GM19397 (cell line): ENCODE data around the gene MGAT3.
"Not testable (repeated sequence)": the region's sequence is repeated elsewhere in the genome, so short reads cannot be mapped to it uniquely, and the experiment has no call there.

Experiments used
- ATAC-seq: cut with Tn5 transposase; IDR thresholded peaks from one replicate; pipeline ENCODE4 v1.9.1; 2021; ENCODE audit warnings: mild to moderate bottlenecking, moderate library complexity; ENCODE audit not compliant: unreplicated experiment

MGAT3 gene

DNA sequence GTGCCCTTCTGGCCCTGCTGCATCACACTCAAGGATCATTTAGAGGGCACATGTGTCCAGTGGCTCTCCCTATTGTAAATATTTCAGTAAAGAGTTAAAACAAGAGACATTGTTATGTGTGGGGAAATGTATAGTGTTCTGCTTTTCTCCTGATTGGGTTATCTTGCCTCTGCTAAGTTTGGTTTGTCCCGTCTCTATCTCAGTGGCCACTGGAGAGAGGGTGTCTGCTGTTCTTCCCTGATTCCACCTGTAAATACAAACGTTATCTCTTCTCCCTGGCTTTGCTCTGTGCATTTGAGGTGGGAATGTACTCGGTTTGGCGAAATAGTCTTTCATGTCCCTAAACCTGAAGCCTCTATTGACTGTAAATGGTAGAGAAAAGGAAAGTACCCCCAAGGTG, 51.6 kb downstream of the MGAT3 start:
- ATAC-seq = no peak

DNA sequence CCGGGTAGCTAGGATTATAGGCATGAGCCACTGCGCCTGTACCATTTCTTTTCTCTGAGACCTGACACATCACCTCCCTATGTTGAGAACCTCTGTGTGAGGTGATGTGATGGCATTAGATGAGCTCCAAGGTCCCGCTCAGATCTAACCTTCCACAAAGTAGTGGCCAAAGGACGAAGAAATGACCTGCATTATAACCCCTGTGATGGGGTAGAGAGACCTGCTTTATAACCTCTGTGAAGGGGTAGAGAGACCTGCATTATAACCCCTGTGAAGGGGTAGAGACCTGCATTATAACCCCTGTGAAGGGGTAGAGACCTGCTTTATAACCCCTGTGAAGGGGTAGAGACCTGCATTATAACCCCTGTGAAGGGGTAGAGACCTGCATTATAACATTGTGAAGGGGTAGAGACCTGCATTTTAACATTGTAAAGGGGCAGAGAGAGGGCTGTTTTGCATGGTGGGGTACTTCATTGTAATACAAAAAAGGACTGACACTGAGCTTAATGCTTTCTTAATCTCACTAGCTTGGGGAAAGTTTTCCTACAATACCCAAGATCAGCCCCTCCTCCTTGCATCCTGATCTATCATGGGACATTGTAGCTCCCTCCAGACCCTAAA, 53.8 kb downstream of the MGAT3 start:
- no peak for ATAC-seq

DNA sequence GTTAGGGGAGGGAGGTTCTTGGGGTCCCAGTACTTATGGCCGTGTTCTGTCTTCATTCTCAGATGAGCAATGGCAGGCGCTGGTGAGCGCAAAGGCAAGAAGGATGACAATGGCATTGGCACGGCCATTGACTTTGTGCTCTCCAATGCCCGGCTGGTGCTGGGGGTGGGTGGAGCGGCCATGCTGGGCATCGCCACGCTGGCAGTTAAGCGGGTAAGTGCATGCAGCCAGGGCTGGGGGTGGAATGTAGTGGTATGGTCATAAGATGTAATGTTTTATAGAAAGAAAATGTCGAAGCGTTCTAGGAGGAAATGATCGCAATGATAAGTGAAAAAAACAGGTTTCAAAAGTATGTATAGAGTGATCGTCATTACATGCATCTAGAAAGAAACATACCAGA, 54.4 kb downstream of the MGAT3 start:
- no peak for ATAC-seq

DNA sequence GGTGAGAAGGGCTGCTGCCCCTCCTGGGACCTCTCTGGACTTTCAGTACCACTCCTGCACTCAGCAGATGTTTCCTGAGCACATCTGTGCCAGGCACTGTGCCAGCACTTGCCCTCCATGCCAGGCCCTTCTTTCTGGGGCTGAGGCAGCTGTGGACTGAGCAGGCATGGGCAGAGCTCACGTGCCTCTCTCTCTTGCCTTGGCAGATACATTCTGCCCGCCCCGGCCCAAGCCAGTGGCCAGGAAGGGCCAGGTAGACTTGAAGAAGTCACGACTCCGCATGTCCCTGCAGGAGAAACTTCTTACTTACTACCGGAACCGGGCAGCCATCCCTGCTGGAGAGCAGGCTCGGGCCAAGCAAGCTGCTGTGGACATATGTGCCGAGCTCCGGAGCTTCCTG, 55.2 kb downstream of the MGAT3 start:
- ATAC-seq = no peak

DNA sequence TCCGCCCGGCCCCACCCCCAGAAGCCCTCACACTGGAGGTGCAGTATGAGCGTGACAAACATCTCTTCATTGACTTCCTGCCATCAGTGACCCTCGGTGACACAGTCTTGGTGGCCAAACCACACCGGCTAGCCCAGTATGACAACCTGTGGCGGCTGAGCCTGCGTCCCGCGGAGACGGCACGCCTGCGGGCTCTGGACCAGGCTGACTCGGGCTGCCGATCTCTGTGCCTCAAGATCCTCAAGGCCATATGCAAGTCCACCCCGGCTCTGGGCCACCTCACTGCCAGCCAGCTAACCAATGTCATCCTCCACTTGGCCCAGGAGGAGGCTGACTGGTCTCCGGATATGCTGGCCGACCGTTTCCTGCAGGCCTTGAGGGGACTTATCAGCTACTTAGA, 57.0 kb downstream of the MGAT3 start:
- no peak for ATAC-seq

DNA sequence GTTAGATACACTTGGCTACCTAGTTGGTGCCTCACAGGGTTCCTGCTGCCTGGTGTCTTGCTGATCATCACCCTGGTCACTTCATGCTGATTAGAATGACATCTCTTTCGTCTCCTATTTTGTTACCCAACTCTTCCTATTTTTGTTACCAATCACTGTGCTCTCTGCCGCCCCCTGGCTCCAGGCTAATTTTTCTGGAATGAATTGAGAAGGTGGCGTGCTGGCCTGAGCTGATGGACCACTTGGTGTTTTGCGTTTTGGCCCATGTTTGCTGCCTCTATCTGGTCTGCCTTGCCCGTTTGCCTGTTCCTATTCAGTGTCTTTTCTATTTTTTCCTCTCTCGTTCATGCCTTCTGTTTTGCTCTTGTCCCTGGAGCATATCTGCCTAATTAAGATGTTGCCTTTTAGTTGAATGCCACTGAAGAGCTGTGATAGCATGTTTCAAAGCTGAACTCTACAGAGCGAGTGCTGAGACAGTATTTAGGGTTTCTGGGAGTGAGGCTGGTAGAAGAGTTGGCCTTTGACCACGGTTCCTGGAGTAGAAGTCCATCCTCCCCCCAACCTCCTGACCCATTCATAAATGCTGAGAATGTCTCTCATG, 57.7 kb downstream of the MGAT3 start:
- no peak for ATAC-seq

DNA sequence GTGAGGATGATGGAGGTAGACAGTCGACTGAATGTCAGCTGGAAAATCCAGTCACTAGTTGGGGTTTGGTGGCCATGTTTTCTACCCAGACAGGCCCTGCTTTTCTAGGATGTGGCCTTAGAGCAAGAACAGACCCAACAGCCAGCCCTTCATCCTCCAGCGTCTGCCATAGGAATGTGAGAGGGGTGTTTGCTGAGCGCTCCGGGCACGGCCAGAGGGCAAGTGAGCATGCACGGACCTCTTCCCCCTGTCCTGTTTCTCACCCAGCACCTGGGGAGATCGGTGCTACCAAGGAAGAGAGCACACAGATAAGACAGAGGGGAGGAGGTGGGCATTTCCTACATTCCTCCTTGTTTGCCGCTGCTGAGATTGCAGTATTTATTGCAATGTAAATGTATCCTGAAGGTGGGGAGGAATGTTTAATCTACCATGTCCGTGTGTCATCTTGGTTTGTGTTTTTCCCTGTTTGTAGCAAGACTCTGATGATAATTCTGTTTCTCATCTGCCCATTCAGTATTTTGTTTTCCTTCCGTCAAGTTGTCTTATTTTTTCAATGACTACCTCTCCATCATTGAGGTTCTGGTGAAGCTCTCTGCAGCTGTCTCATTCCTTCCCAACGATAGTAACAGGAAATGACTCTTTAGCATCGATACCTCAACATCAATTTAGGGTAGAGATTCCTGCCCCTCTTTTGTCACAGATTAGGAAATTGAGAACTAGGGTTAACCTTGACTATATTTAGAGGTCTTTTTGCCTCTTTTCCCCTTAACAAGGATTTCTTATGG, 58.6 kb downstream of the MGAT3 start:
- ATAC-seq = no peak

DNA sequence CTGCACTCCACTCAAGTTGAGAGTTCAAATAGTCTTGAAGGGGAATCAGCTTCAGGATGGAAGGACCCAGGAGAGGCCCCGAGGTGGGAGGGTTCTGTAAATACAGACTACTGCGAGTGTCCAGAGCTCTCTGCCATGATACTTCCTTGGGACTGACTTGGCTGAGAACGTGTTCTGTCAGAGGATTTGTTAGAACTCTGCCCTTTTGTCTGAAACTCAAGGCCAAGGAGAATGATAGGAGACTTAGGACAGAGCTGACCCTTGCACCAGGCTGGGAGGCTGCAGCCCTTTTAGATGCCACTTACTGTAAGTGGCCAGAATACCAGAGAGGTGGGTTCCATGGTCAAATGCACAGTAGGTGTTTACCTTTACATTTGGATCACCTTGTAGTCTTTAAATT, 60.7 kb downstream of the MGAT3 start:
- no peak for ATAC-seq

DNA sequence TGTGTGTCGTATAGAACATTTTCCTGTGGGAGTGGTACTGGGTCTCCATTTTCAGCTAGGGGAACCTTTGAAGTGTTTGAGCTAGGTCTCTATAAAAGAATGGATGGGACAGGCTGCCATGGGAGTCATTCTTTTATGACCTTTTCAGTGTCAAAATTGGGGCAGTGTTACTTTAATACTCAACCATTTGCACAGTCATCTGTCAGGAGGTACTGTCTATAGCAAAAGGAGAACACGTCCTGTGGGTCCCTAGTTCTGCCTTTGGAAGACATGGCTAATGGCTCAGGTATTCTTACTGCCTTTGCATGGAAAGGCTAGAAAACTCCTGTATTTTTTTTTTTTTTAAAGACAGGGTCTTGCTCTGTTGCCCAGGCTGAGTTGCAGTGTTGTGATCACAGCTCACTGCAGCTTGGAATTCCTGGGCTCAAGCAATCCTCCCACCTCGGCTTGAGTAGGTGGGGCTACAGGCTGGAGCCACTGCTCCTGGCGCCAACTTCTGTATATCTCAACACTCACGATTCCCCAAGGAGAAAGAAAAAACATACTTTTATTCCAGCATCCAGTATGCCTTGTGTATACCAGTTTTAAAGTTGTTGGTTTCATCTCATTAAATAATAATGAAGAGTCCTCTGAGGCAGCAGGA, 61.5 kb downstream of the MGAT3 start:
- no peak for ATAC-seq

DNA sequence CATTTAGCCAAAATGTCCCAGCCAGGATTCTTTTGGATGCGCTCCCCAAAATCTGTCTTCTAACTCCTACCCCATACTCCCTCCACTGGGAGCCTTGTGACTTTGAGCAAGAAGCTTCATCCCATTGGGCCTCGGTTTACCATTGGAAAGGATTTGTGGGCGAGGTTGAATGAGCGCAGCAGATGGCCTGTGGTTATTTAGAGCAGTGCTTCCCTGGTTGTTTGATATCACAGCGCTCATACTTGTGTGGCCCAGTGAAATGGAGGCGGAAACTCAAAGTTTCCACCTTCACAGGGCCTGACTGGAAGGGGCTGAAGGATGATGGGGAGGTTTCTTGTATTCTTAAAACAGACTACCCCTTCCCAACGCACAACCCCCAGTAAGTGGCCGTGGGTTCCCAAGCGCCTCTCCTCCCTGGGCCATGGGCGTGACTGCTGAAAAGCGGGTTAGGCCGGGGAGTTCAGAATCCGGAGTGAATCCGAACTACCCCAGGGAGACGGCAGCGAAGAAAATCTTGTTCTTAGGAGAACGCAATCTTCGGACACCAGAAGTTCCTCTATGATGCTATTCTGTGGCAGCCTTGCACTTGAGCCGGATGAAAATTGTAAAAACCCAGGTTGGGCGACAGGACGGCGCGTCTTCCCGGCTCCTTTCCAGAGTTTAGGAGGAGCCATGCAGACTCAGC, 62.3 kb downstream of the MGAT3 start:
- ATAC-seq = no peak

DNA sequence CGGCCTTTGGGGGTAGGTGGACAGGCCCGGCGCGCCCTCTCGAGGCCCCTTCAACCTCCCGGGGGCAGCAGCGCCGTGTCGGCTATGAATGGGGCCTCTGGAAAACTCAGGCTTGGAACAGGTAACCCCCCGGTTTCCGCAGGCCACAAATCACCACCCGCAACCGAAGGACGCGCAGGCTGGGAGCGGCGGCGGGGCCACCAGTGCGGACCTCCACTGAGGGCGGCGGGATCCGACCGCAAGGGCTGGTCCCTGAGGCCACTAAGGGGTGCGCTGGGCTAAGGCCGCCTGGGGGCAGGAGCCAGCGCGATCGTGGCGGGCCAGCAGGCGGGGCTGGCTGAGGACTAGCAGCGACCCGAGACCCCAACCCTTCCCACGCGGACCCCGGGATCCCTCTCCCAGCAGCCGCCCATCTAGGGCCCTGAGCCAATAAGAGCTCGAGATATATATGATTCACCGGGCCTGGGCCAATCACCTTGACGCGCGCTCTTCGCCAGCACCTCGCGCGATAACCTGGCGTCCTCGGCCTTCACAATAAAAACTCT, 62.9 kb downstream of the MGAT3 start:
- peak; percentile 76 for ATAC-seq

DNA sequence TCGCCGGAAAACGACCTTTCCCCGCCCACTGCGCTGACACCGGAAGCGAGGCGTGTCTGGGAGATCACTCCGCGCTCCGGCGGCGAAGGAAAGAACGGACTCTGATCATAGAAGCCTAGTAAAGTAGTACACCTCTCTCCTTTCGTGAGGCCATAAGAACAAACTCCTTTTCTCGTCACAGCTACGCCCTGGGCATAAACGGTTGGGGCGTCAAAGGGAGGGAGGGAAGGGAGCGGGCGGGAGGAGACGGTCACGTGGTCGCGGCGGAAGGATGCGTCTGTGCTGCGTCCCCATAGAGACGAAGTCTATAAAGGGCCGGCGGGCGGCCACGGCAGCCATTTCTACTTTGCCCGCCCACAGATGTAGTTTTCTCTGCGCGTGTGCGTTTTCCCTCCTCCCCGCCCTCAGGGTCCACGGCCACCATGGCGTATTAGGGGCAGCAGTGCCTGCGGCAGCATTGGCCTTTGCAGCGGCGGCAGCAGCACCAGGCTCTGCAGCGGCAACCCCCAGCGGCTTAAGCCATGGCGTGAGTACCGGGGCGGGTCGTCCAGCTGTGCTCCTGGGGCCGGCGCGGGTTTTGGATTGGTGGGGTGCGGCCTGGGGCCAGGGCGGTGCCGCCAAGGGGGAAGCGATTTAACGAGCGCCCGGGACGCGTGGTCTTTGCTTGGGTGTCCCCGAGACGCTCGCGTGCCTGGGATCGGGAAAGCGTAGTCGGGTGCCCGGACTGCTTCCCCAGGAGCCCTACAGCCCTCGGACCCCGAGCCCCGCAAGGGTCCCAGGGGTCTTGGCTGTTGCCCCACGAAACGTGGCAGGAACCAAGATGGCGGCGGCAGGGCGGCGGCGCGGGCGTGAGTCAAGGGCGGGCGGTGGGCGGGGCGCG, 63.7 kb downstream of the MGAT3 start, which contains the start of gene ATF4:
ATF4 (plus strand) TSS at position 337 of the 880 bp plus-strand sequence. CDS start 884 bp downstream, outside the sequence.
- ATAC-seq = peak; percentile 53

DNA sequence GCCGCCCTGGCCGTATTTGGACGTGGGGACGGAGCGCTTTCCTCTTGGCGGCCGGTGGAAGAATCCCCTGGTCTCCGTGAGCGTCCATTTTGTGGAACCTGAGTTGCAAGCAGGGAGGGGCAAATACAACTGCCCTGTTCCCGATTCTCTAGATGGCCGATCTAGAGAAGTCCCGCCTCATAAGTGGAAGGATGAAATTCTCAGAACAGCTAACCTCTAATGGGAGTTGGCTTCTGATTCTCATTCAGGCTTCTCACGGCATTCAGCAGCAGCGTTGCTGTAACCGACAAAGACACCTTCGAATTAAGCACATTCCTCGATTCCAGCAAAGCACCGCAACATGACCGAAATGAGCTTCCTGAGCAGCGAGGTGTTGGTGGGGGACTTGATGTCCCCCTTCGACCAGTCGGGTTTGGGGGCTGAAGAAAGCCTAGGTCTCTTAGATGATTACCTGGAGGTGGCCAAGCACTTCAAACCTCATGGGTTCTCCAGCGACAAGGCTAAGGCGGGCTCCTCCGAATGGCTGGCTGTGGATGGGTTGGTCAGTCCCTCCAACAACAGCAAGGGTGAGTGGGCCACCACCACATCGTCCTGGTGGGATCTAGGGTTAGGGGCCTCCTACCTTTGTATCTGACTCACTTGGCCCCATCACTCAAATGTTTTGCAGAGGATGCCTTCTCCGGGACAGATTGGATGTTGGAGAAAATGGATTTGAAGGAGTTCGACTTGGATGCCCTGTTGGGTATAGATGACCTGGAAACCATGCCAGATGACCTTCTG, 64.5 kb downstream of the MGAT3 start:
- ATAC-seq = not testable (repeated sequence)

DNA sequence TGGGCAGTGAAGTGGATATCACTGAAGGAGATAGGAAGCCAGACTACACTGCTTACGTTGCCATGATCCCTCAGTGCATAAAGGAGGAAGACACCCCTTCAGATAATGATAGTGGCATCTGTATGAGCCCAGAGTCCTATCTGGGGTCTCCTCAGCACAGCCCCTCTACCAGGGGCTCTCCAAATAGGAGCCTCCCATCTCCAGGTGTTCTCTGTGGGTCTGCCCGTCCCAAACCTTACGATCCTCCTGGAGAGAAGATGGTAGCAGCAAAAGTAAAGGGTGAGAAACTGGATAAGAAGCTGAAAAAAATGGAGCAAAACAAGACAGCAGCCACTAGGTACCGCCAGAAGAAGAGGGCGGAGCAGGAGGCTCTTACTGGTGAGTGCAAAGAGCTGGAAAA, 65.3 kb downstream of the MGAT3 start:
- not testable (repeated sequence) for ATAC-seq

DNA sequence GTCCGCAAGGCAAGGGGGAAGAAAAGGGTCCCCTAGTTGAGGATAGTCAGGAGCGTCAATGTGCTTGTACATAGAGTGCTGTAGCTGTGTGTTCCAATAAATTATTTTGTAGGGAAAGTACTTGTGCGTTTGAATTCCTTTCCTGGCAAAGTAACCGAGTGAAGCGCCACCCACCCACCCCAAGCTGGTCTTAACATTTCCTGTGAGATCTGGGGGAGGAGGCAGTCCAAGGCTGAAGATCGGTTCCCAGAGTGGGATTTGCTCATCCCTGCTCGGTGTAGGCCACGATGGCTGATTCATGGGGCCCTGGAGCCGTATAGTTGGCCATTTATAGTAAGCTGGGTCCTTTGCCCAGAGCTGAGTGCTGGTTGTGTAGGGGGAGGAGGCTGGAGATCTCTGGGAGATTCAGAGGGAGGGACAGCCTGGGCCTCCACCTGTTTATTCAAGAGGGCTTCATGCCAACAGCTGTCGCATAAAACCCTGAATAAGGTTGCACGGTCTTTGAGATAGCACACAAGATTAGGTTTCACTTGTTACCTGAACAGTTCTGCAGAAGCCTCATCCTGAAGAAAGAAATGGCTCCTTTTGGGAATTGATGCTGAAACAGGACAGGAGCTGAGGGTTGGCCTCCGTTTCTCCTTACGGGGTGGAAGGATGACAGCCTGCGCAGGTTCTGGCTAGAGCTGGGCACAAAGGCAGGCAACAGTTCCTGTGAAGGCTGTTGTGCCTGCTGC, 65.9 kb downstream of the MGAT3 start:
- no peak for ATAC-seq

DNA sequence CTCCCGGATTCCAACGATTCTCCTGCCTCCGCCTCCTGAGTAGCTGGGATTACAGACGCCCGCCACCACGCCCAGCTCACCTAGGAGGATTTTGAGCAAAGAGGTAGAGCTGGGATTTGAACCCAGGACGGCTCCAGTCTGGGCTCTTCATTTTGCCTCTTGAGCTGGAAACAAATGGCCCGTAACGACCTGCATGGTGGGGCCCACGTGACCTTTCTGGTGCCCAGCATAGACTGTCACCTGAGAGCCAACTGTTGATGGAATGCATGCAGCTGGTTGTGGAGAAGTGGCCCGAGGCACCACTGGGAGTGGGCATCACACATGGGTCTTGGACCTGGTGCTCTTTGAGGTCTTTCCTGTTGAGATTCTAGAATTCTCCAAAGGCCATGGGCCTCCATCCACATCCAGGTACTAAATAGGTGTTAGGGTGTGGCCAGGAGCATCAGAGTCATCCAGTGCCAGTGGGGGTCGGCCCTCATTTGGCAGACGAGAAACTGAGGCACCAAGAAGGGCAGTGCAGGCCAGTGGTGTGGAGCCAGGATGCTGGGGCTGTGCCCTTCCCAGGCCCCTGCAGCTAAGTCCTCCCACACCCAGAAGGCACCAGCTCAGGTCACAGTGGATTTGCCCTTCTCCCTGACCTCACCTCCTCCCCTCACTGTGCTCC, 67.4 kb downstream of the MGAT3 start:
- no peak for ATAC-seq

DNA sequence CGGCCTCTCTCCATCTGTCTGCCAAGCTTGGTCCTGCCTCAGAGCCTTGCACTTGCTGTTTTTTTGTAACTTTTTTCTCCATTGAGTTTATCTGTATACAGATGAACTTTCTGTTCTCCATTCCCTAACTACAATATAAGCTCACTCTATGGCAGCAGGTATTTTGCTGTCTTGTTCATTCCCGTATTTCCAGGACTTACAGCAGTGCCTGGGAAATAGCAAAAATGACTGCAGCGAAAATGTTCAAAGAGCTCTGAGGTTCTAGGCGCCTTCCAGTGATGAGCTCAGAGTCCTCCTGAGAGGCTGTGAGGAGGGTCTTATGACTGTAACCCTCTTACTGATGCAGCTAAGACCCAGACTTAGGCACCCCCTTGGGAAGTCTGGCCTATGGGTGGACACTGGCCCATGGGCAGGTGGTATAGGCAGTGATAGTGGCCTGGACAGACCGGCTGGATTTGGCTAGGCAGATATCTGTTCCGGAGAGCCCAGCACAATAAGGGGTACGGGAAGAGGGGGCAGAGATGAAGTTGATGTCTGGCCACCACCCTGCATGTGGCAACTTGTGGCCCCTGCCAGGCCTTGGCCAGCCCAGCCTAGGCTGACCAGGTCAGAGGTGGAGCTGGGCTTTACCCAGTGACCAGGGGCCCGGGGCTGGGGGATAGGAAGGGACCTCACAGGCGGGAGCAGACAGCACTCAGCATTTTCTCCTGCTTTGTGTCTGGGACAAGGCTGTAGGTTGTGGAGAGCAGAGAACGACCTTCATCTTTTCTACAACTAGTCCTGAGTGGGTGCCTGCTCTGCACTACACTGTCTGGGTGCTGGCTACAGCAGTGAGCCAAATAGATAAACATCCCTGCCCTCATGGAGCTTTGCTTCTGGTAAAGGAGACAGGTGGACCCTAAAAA, 68.2 kb downstream of the MGAT3 start:
- no peak for ATAC-seq
